Suprapubic skin (tissue), 4 donors: ENCODE data around the gene GIMAP8.

Experiments
- EP300 ChIP-seq: sonication (generic); formaldehyde crosslinking; IDR thresholded peaks from one replicate; pipeline ENCODE4 v1.6.1; 2017; ENCODE audit warnings: antibody characterized with exemption
- POLR2AphosphoS5 ChIP-seq, 3 donors: sonication (generic); formaldehyde crosslinking; IDR thresholded peaks; one replicate each; pipeline ENCODE4 v1.6.1; 2017; ENCODE audit warnings: antibody characterized with exemption in 3 of 3
- TF ChIP-seq, protein P1 (sequence below), 2 donors: fragments of 200-600 bp in 1 of 2; fragments of 450-650 bp in 1 of 2; sonication (generic) in 1 of 2; IDR thresholded peaks; one replicate each; pipeline ENCODE4 v1.5.1; 2016 to 2019; ENCODE audit warnings: antibody characterized with exemption in 2 of 2, mild to moderate bottlenecking in 1 of 2, moderate library complexity in 1 of 2

DNA sequence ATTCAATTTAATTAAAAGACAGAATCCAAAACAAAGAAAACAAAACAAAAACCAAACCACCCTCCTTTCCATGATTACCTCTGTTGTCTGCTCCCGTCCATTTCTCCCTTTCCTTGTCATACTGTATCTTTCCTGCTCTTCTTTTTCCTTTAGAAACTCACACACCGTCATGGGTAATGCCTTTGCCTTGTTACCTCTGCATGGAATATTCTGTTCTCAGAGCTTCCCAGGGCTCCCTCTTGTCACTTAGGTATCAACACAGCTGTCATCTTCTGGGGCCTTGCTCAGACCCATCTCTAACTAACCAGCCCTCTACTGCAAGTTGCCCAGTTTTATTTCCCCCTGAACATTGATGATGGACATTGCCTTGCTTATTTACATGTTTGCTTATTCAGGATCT is 30.2 kb upstream of the GIMAP8 start:
- no peak for TF ChIP-seq EP300
- TF ChIP-seq POLR2AphosphoS5 (IDR thresholded peaks at IDR 0.05), result no peak
- TF ChIP-seq, protein P1, sequence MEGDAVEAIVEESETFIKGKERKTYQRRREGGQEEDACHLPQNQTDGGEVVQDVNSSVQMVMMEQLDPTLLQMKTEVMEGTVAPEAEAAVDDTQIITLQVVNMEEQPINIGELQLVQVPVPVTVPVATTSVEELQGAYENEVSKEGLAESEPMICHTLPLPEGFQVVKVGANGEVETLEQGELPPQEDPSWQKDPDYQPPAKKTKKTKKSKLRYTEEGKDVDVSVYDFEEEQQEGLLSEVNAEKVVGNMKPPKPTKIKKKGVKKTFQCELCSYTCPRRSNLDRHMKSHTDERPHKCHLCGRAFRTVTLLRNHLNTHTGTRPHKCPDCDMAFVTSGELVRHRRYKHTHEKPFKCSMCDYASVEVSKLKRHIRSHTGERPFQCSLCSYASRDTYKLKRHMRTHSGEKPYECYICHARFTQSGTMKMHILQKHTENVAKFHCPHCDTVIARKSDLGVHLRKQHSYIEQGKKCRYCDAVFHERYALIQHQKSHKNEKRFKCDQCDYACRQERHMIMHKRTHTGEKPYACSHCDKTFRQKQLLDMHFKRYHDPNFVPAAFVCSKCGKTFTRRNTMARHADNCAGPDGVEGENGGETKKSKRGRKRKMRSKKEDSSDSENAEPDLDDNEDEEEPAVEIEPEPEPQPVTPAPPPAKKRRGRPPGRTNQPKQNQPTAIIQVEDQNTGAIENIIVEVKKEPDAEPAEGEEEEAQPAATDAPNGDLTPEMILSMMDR (IDR thresholded peaks at IDR 0.05), result no peak
